HPDE6-E6E7 (cell line): ENCODE results near the gene B4GALT4.
"Not testable (repeated sequence)": the region's sequence is repeated elsewhere in the genome, so short reads cannot be mapped to it uniquely, and the experiment has no call there.

ENCODE experiments used
- DNase-seq: peaks from one replicate; pipeline ENCODE4 v3.0.0; 2011; ENCODE audit warnings: missing footprints; ENCODE audit errors: extremely low spot score

The B4GALT4 gene

GRCh38 chr3:119240591-119241434, at the start of gene B4GALT4:
Gene B4GALT4, minus strand, starts transcription at chr3:119240878. Its CDS starts 10,779 bp downstream, at chr3:119230099.
- peak; percentile 81 for DNase-seq

DNA sequence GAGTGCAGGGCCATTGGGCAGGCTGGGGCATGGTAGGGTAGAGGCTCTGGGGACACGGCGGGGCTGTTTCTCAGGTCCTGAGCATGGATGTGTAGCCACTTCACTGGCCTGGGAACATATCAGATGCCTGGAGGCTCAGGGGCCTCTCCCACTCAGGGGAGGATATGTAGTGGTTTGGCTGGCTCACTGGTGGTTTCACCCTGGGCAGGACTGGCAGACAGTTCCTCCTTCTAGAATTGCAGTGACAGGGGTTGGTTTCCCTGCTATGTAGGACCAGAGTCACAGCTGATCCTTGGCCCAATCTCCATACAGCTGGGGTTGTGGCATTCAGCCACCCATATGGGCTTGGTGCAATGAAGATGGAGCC, 48.7 kb upstream of the B4GALT4 start:
- no peak for DNase-seq

GRCh38 chr3:119288669-119289403, 48.2 kb upstream of the B4GALT4 start:
- no peak for DNase-seq

GRCh38 chr3:119279584-119280243, 39.0 kb upstream of the B4GALT4 start:
- no peak for DNase-seq

- no peak for DNase-seq
These were observed 38.5 kb upstream of the B4GALT4 start for GRCh38 chr3:119279101-119279554.

GRCh38 chr3:119276680-119277079, 36.0 kb upstream of the B4GALT4 start:
- no peak for DNase-seq

DNA sequence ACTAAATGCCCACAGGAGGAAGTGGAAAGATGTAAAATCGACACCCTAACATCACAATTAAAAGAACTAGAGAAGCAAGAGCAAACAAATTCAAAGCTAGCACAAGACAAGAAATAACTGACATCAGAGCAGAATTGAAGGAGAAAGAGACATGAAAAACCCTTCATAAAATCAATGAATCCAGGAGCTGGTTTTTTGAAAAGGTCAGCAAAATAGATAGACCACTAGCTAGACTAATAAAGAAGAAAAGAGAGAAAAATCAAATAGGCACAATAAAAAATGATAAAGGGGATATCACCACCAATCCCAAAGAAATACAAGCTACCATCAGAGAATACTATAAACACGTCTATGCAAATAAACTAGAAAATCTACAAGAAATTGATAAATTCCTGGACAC, 29.5 kb upstream of the B4GALT4 start:
- DNase-seq = not testable (repeated sequence)

DNA sequence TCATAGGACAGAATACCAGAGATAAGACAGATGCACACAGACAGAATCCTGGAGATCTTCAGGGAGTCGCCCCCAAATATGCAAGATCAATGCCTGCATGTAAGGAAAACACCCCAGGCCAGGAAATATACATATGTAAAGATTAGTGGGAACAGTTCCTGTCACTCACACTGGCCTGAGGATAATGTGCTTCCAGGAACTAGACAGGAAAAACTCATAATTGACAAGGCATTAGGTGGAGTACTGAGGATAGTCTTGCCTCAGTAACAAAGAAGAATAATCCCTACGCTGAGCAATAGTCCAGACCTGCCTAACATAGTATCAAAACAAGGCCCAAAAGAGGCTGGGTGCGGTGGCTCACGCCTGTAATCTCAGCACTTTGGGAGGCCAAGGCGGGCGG, 20.4 kb upstream of the B4GALT4 start:
- DNase-seq = no peak

DNA sequence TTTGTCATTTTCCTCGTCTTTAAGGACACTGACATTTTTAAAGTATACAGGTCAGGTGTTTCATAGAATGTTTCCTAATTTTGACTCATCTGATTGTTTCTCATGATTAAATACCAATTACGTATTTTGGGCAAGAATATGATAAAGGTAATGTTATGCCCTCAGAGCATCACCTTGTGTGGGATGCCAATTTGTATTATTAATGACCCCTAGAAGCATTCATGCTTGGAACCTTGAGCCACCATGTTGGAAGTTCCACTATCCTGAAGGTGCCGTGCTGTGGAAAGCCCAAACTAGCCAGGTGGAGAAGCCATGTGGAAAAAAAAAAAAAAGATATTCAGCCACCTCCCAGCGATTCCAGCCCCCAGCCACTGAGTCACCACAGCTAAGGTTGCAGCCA, 19.1 kb upstream of the B4GALT4 start:
- DNase-seq = no peak

DNA sequence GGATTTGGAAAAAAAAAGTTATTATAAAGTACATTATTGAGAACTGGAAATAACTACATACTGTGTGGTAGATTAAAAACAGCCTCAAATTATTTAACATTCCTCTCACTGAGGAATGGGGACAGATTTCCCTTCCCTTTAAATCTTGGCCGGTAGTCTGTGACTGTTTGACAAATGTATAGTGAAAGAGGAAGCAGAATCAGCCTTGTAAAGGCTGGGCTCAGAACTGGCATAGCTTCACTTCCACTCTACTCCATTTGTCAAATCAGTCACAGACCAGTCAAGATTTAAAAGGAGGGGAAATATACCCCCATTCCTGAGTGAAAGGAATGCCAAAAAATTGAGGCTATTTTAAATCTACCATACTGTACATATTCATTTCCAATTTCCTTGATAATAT, 18.2 kb upstream of the B4GALT4 start:
- DNase-seq = no peak

DNA sequence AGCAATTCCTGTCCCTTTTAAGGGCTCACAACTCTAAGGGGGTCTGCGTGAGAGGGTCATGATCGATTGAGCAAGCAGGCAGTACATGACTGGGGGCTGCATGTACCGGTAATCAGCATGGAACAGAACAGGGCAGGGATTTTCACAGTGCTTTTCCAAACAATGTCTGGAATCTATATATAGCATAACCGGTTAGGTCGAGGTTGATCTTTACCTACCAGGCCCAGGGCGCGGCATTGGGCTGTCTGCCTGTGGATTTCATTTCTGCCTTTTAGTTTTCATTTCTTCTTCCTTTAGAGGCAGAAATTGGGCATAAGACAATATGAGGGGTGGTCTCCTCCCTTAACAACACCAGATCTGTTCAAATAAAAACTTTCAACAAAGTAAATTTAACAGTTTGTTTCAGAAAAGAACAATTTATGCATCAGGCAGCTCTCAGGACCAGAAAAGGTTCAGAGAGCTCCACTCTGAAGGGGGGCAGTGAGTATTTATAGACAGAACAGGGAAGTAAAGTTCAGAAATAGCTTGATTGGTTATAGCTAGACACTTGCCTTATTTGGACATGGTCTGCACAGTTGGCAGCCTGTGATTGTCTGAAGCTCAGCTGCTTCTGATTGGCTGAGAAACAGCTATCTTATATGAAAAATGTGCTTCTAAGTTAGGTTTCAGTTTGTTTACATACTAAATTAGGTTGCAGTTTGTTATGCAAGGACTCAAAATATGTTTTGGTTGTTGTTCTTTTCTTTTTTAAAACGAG, 17.2 kb upstream of the B4GALT4 start:
- no peak for DNase-seq

- DNase-seq = no peak
These were observed 16.4 kb upstream of the B4GALT4 start for GRCh38 chr3:119257111-119257510.

DNA sequence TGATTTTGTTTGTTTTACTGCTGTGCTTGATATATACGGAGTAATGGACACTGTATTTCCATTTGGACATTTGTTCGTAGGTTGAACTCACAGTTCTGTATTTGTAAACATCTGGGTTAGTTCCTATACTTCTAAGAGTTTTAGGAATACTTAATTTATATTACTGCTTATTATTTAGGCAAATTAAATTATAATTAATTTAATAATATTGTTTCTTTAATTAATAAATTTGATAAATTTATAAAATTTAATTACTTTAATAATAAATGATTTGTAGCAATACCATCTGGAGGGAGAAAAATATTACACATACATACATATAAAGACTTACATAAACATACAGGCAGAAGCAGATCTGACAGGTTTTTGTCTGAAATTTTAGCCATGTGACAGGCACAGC, 14.5 kb upstream of the B4GALT4 start:
- DNase-seq = no peak

GRCh38 chr3:119245778-119246177, 5.1 kb upstream of the B4GALT4 start:
- DNase-seq = no peak

DNA sequence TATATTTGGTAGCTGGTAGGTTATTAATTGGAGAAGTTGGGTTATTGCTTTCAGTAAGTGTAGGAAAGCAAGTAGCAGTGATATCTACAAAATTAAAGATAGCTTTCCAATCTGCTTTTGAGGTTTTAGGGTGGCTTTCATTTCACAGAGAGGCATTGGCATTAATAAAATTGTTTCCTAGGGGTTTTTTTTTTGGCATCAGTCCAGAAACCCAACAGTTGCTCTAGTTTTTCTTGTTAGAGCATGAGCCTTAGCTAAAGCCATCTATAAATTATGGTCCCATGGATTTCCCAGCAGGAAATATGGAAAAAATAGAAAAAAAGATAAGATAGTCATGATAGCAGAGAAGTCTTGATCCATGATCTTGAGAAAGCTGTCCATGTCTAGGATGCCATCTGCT, 3.0 kb upstream of the B4GALT4 start:
- DNase-seq = no peak

DNA sequence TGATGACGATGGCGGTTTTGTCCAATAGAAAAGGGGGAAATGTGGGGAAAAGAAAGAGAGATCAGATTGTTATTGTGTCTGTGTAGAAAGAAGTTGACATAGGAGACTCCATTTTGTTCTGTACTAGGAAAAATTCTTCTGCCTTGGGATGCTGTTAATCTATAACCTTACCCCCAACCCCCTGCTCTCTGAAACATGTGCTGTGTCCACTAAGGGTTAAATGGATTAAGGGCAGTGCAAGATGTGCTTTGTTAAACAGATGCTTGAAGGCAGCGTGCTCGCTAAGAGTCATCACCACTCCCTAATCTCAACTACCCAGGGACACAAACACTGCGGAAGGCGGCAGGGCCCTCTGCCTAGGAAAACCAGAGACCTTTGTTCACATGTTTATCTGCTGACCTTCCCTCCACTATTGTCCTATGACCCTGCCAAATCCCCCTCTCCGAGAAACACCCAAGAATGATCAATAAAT, 2.4 kb upstream of the B4GALT4 start:
- DNase-seq = not testable (repeated sequence)

GRCh38 chr3:119242387-119243057, 1.8 kb upstream of the B4GALT4 start:
- not testable (repeated sequence) for DNase-seq

- DNase-seq = no peak
These were observed 532 bp downstream of the B4GALT4 start for GRCh38 chr3:119240101-119240590.

DNA sequence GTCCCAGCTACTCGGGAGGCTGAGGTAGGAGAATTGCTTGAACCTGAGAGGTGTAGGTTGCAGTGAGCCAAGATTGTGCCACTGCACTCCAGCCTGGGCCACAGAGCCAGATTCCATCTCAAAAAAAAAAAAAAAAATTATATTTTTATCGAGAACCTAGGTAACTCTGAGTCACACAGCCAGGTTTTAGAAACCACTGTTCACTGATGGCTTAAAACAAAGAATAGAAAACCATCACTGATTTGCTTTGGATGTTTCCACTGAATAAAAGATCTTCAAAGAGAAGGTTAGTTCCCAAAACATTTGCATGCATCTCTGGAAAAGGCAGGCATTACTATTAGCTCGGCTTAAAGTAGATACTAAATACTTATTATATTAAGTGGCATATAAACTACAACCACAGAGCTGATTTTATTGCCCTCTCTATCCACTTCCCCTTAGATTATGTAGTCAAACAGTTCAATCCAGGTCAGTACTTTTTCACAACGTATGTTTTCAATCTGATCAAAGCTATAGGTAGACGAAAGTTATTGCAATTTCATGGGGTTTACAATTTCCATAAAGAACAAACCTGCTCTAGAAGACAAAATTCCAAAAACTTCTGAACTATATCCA, 1.4 kb downstream of the B4GALT4 start:
- no peak for DNase-seq

GRCh38 chr3:119238363-119238762, 2.3 kb downstream of the B4GALT4 start:
- DNase-seq = no peak
